ENCODE data around the gene UNC5CL.

Gene UNC5CL

GRCh38 chr6:40989204-40990169, 49.5 kb downstream of the UNC5CL start:
- no peak for DNase-seq (ENCODE audit: extremely low read depth, low read depth)
- no peak overlapping the region for H3K4me3 ChIP-seq (replicated peaks; ENCODE audit: low read depth, low read length)
- TF ChIP-seq, protein P1, sequence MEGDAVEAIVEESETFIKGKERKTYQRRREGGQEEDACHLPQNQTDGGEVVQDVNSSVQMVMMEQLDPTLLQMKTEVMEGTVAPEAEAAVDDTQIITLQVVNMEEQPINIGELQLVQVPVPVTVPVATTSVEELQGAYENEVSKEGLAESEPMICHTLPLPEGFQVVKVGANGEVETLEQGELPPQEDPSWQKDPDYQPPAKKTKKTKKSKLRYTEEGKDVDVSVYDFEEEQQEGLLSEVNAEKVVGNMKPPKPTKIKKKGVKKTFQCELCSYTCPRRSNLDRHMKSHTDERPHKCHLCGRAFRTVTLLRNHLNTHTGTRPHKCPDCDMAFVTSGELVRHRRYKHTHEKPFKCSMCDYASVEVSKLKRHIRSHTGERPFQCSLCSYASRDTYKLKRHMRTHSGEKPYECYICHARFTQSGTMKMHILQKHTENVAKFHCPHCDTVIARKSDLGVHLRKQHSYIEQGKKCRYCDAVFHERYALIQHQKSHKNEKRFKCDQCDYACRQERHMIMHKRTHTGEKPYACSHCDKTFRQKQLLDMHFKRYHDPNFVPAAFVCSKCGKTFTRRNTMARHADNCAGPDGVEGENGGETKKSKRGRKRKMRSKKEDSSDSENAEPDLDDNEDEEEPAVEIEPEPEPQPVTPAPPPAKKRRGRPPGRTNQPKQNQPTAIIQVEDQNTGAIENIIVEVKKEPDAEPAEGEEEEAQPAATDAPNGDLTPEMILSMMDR (IDR thresholded peaks at IDR 0.05; ENCODE audit: low read depth, low read length, missing control alignments): no peak

GRCh38 chr6:40988634-40989033, 50.4 kb downstream of the UNC5CL start:
- no peak for DNase-seq (ENCODE audit: extremely low read depth, low read depth)
- H3K4me3 ChIP-seq (replicated peaks; ENCODE audit: low read depth, low read length): no peak overlapping the region
- TF ChIP-seq, protein P1 (IDR thresholded peaks at IDR 0.05; ENCODE audit: low read depth, low read length, missing control alignments): no peak

DNA sequence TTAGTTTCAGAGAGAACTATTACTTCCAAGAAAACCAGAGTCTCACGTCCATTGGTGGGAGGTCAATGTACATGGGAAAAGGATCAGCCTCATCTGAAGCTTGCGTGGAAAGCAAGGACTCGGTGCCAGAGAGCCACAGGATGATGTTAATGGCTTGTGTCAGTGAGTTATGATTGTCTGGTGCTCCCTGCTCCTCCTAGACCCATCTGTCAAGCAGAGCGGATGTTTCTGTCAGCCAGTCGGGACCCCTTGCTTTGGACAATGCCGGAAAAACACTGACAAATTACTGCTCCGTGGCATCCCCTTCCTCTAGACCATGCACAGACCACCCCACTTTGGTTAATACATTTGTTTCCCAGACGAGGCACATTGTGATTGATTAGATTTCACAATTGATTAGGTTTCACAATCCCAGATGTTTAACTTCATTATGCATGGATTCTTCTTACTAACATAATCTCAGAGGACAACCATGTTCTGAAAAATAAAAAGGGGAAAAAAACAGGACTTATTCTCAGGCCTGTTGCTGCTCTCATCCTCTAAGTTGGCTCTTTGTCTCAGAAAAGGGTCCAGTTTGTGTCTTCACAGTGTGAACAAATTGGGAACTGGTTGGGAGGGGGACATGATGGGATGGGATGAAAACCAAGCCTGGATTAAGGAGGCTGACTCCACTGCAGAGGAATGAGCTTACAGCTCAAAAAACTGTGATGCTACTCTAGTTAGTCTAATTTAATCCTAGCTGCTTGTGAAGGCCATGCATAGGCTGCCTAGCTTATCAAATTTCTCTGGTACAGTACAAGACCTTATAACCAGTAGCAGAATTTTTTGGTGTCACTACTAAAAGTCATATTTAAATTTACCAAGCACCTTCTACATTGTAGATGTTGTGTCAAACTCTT, 51.9 kb downstream of the UNC5CL start:
- TF ChIP-seq, protein P1 (IDR thresholded peaks at IDR 0.05; ENCODE audit: low read depth, low read length, missing control alignments): no peak
- no peak for DNase-seq (ENCODE audit: extremely low read depth, low read depth)
- H3K4me3 ChIP-seq (replicated peaks; ENCODE audit: low read depth, low read length): no peak overlapping the region

GRCh38 chr6:40986364-40986763, 52.7 kb downstream of the UNC5CL start:
- TF ChIP-seq, protein P1 (IDR thresholded peaks at IDR 0.05; ENCODE audit: low read depth, low read length, missing control alignments): no peak
- DNase-seq (ENCODE audit: extremely low read depth, low read depth): no peak

DNA sequence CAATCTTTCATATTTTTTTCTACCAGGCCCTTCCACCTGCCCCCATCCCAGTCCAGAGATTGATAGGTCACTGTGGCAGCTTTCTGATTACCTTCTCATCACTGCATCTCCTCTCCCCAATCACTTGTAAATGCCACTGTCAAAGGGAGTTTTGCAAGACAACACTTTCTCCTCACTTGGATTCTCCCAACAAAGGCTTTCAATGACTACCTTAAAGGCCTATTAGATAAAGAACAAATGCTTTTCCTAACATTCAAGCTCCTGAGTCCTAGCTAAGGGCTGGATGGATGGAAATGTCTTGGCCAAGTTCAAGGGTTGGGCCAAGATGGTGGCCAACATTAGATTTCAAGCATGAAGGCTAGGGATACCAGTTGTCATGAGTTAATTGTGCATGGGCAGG, 55.3 kb downstream of the UNC5CL start:
- TF ChIP-seq, protein P1 (IDR thresholded peaks at IDR 0.05; ENCODE audit: low read depth, low read length, missing control alignments): no peak
- no peak for DNase-seq (ENCODE audit: extremely low read depth, low read depth)
- H3K4me3 ChIP-seq (replicated peaks; ENCODE audit: low read depth, low read length): no peak overlapping the region

More at GRCh38 chr6:40986364-40986763, 52.7 kb downstream of the UNC5CL start:
- H3K4me3 ChIP-seq (replicated peaks; ENCODE audit: low read depth, low read length): no peak overlapping the region

DNA sequence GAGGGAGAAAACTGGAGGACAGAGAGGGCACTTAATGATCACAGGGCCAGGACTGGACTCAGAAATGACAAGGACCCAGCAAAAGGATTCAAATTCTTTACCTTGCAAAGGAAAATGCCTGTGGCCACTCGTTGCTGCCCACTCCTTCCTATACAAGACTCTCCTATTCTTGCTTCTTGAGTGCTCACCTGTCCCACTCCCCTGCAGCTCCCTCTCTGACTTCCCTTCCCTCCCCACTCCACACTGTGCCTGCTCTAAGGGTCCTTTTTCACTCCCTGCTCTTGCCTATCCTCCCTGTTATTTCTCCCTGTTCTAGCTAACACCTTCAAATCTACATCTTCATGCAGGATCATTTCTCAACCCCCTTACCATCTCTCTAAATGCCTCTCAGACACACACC, 56.1 kb downstream of the UNC5CL start:
- TF ChIP-seq, protein P1 (IDR thresholded peaks at IDR 0.05; ENCODE audit: low read depth, low read length, missing control alignments): no peak
- no peak overlapping the region for H3K4me3 ChIP-seq (replicated peaks; ENCODE audit: low read depth, low read length)
- no peak for DNase-seq (ENCODE audit: extremely low read depth, low read depth)
